ENCODE results near the gene SPAG6.
"Not testable (repeated sequence)": the region's sequence is repeated elsewhere in the genome, so short reads cannot be mapped to it uniquely, and the experiment has no call there.

Gene SPAG6

DNA sequence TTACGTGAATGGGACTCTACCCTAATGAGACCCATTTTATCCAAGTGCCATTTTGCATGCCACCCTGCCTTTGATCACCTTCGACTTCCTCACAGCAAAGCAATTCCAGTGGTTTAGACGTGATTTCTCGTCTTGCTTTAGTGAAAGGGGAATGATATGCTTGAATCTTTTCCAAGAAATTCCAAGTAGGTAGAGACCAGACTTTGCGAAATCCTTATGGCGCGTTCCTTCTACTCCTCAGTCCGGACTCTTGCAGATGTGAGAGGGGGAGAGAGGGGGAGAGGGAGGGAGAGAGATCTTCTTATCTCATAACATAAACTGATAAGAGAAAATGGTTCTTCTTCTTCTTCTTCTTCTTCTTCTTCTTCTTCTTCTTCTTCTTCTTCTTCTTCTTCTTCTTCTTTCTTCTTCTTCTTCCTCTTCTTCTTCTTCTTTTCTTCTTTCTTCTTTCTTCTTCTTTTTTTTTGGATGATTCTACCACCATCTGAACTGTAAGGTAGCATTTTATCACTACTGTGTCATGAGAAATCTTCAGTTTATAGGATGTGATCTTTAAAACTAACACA, 883 bp downstream of the SPAG6 start:
- ChIA-PET CTCF (no interaction called here), POLR2A (ENCODE audit: low non-redundant PET) (no interaction called here)
- TF ChIP-seq CTCF (conservative IDR thresholded peaks at IDR 0.05; ENCODE audit: low read depth), result no peak
- no peak overlapping the region for H3K27ac ChIP-seq
- DNase-seq (ENCODE audit: low spot score), result no peak

- POLR2A ChIA-PET (ENCODE audit: low non-redundant PET), result no interaction called here
- no peak for TF ChIP-seq CTCF (conservative IDR thresholded peaks at IDR 0.05; ENCODE audit: low read depth)
- DNase-seq (ENCODE audit: low spot score), result no peak
- H3K27ac ChIP-seq, result no peak overlapping the region
- CTCF ChIA-PET, result no interaction called here
Measured at GRCh38 chr10:22349755-22350154, 4.5 kb downstream of the SPAG6 start.

GRCh38 chr10:22351131-22351703, 5.9 kb downstream of the SPAG6 start:
- DNase-seq (ENCODE audit: low spot score), result no peak
- no peak for TF ChIP-seq CTCF (conservative IDR thresholded peaks at IDR 0.05; ENCODE audit: low read depth)
- POLR2A ChIA-PET (ENCODE audit: low non-redundant PET), result no interaction called here
- CTCF ChIA-PET, result interaction anchor here (0.7 kb wide), 1 partner anchor 472 kb away, joined by 3 read pairs; no protein-coding TSS in a partner anchor
- H3K27ac ChIP-seq, result no peak overlapping the region

DNA sequence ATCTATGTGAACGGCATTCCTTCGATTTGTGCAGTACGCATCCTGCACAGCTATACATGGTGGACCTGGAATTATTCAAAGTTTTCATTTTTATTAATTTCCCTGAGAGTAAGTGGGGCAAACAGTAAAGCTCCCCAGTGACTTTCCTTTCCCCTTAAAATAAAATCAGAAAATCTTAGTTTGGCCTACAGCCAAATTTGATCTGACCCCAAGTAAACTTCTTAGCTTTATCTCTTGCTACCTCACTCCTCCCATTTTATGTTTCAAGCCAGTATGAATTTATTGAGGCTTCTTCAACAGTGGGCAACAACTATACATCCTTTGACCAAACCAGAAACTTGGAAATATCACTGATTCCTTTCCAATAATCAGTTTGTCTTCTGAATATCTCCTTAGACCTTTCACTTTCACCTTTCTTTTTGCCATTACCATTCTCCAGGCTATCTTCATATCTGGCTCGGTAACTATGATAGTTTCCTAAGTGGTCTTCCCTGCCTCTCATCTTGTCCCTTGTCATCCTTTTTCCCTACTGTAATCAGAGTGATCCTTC, 11.1 kb downstream of the SPAG6 start:
- ChIA-PET POLR2A (ENCODE audit: low non-redundant PET) (no interaction called here), CTCF (no interaction called here)
- no peak for DNase-seq (ENCODE audit: low spot score)
- TF ChIP-seq CTCF (conservative IDR thresholded peaks at IDR 0.05; ENCODE audit: low read depth), result no peak
- H3K27ac ChIP-seq, result no peak overlapping the region

- H3K27ac ChIP-seq; CTCF ChIA-PET; DNase-seq (ENCODE audit: low spot score); POLR2A ChIA-PET (ENCODE audit: low non-redundant PET): not testable (repeated sequence)
Measured at GRCh38 chr10:22357770-22358169, 12.5 kb downstream of the SPAG6 start.

DNA sequence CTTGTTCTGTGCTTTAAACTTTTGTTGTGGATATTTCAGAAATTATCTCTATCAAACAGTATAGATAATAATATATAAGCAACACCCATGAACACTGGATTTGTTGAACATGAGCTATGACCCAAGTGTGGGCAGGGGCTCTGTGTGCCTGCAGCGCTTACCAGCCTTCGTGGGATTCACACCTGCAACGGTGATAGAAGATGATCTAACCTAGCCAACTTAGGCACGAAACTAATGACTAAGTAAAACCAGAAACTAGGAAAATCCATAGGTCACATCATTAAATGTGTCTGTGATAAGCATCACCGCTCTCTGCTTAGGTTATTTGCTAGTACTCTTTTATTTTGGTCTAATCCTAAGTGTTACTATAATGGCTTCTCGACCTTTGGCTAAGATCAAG, 18.0 kb downstream of the SPAG6 start:
- CTCF ChIA-PET, result interaction anchor here (0.7 kb wide), 1 partner anchor 89 kb away, joined by 3 read pairs; no protein-coding TSS in a partner anchor
- H3K27ac ChIP-seq, result no peak overlapping the region
- POLR2A ChIA-PET (ENCODE audit: low non-redundant PET), result no interaction called here
- no peak for DNase-seq (ENCODE audit: low spot score)
- no peak for TF ChIP-seq CTCF (conservative IDR thresholded peaks at IDR 0.05; ENCODE audit: low read depth)

GRCh38 chr10:22364407-22365140, 19.3 kb downstream of the SPAG6 start:
- no peak overlapping the region for H3K27ac ChIP-seq
- ChIA-PET POLR2A (ENCODE audit: low non-redundant PET) (no interaction called here), CTCF (no interaction called here)
- TF ChIP-seq CTCF (conservative IDR thresholded peaks at IDR 0.05; ENCODE audit: low read depth), result no peak
- no peak for DNase-seq (ENCODE audit: low spot score)

Data from RWPE1 (cell line).